Smooth muscle cell (in vitro differentiated cells): ENCODE data around the gene MLNR. TPM values are rescaled to one million over a fixed set of nuclear protein-coding genes. Genes with fewer than 3 reads are reported as not detected.

Experiments used
- DNase-seq: peaks from one replicate; lab custom pipeline; 2025; ENCODE audit not compliant: unreplicated experiment; lab: John Stamatoyannopoulos, UW
- H2AFZ ChIP-seq: fragments of 200-600 bp; sonication (generic); 2 replicates; pipeline ENCODE4 v1.6.0; 2016; ENCODE audit warnings: antibody characterized with exemption, low read depth, mild to moderate bottlenecking
- H3F3A ChIP-seq: fragments of 200-600 bp; sonication (generic); 2 replicates; pipeline ENCODE4 v1.6.0; 2017; ENCODE audit warnings: antibody characterized with exemption, low read depth
- H3K27ac ChIP-seq: fragments of 200-600 bp; sonication (generic); 2 replicates; pipeline ENCODE4 v1.5.1; 2016; ENCODE audit warnings: low read depth, mild to moderate bottlenecking
- H3K27me3 ChIP-seq: fragments of 200-600 bp; sonication (generic); 2 replicates; pipeline ENCODE4 v1.6.1; 2016; ENCODE audit warnings: low read depth, mild to moderate bottlenecking
- H3K36me3 ChIP-seq: fragments of 200-600 bp; sonication (generic); 2 replicates; pipeline ENCODE4 v1.5.1; 2016; ENCODE audit warnings: low read depth
- H3K4me1 ChIP-seq: fragments of 200-600 bp; sonication (generic); 2 replicates; pipeline ENCODE4 v1.5.1; 2016; ENCODE audit warnings: low read depth
- H3K4me2 ChIP-seq: fragments of 200-600 bp; sonication (generic); 2 replicates; pipeline ENCODE4 v1.6.0; 2016; ENCODE audit warnings: mild to moderate bottlenecking
- H3K4me3 ChIP-seq: fragments of 200-600 bp; sonication (generic); 2 replicates; pipeline ENCODE4 v1.5.1; 2016; ENCODE audit warnings: mild to moderate bottlenecking
- H3K79me2 ChIP-seq: fragments of 200-600 bp; sonication (generic); 2 replicates; pipeline ENCODE4 v1.6.0; 2016; ENCODE audit warnings: low read depth, mild to moderate bottlenecking
- H3K9ac ChIP-seq: fragments of 200-600 bp; sonication (generic); 2 replicates; pipeline ENCODE4 v1.6.0; 2016; ENCODE audit warnings: low read depth
- H3K9me3 ChIP-seq: fragments of 200-600 bp; sonication (generic); replicated peaks from 2 replicates; pipeline ENCODE4 v1.5.1; 2016; ENCODE audit warnings: low read depth
- H4K20me1 ChIP-seq: fragments of 200-600 bp; sonication (generic); 2 replicates; pipeline ENCODE4 v1.6.0; 2016; ENCODE audit warnings: low read depth
- CTCF ChIP-seq: fragments of 200-600 bp; sonication (generic); IDR thresholded peaks from 2 replicates; pipeline ENCODE4 v1.5.1; 2017; ENCODE audit warnings: borderline replicate concordance, mild to moderate bottlenecking, antibody characterized with exemption; ENCODE audit not compliant: insufficient read depth, poor library complexity, severe bottlenecking
- WGBS: methylation state at CpG from one replicate; pipeline ENCODE4 v1.1.7; 2016; ENCODE audit warnings: low lambda C conversion rate; 5-methylcytosine and 5-hydroxymethylcytosine counted together
- polyA plus RNA-seq: library from polyadenylated mRNA; unstranded; fragments of >200 nt; fragmentation: Nextera tagmentation; extraction: Ambion mirVana; gene quantifications from 2 replicates; pipeline ENCODE4 v1.2.1, GENCODE V29; 2016
- total RNA-seq: library from RNA; depleted of rRNA; stranded (reverse); fragments of >200 nt; gene quantifications from 2 replicates; pipeline ENCODE4 v1.2.3, GENCODE V29; 2014

The MLNR gene
- total and polyA plus RNA-seq, 2 experiments from 2014 or later, result not detected

GRCh38 chr13:49247643-49248621 is 27.8 kb downstream of the MLNR start, which contains the start of gene CDADC1:
TSS of gene CDADC1 (plus strand) at chr13:49247925. CDS start at chr13:49248038, 113 bp downstream.
- Histone ChIP-seq H4K20me1 (no peaks in the 10 kb centered on the region), H3K4me1 (peaks cover 15% of the 10 kb centered on the region), H3K36me3 (no peaks in the 10 kb centered on the region), H3F3A (no peaks in the 10 kb centered on the region), H3K27me3 (peaks cover 3% of the 10 kb centered on the region), H3K27ac (peak within 1 kb of the TSS; percentile 83), H3K9me3 (no peaks in the 10 kb centered on the region), H3K79me2 (peaks cover 2% of the 10 kb centered on the region), H3K9ac (peak within 1 kb of the TSS; percentile 94), H2AFZ (peak within 1 kb of the TSS; percentile 99), H3K4me2 (peak within 1 kb of the TSS; percentile 96), H3K4me3 (peak within 1 kb of the TSS; percentile 89)
- WGBS, result 1% methylated on average over 54 of the region's 56 CpGs
- DNase-seq, result peak; percentile 84
- TF ChIP-seq CTCF, result no peak

- Histone ChIP-seq H3K27ac (peak overlapping the region; percentile 83), H3K4me2 (peak overlapping the region; percentile 96), H3K36me3 (no peaks in the 10 kb centered on the region), H3K4me1 (peaks cover 15% of the 10 kb centered on the region), H3K79me2 (peaks cover 9% of the 10 kb centered on the region), H2AFZ (peak overlapping the region; percentile 99), H4K20me1 (no peaks in the 10 kb centered on the region), H3K9me3 (no peaks in the 10 kb centered on the region), H3K4me3 (peak overlapping the region; percentile 89), H3K27me3 (peaks cover 3% of the 10 kb centered on the region), H3K9ac (peak overlapping the region; percentile 94), H3F3A (no peaks in the 10 kb centered on the region)
- DNase-seq, result no peak
- 13% methylated on average over 6 of the region's 6 CpGs for whole genome bisulfite sequencing
- TF ChIP-seq CTCF, result no peak
Observed at GRCh38 chr13:49248622-49249002, 28.5 kb downstream of the MLNR start.

GRCh38 chr13:49251326-49251725 is 31.2 kb downstream of the MLNR start:
- Histone ChIP-seq H2AFZ (no peak overlapping the region), H3K4me2 (no peak overlapping the region), H3K4me3 (no peak overlapping the region), H3F3A (no peaks in the 10 kb centered on the region), H3K9me3 (no peaks in the 10 kb centered on the region), H3K79me2 (peaks cover 10% of the 10 kb centered on the region), H3K4me1 (peaks cover 15% of the 10 kb centered on the region), H3K27me3 (no peaks in the 10 kb centered on the region), H3K9ac (no peak overlapping the region), H3K36me3 (peaks cover 1% of the 10 kb centered on the region), H4K20me1 (no peaks in the 10 kb centered on the region), H3K27ac (no peak overlapping the region)
- WGBS, result 89% methylated on average over 5 of the region's 5 CpGs
- no peak for TF ChIP-seq CTCF
- no peak for DNase-seq

- H3K9me3 ChIP-seq, result no peaks in the 10 kb centered on the region
- no peak for TF ChIP-seq CTCF
- H3K27ac ChIP-seq, result no peak overlapping the region
- no peak overlapping the region for H3K4me2 ChIP-seq
- H3K4me1 ChIP-seq, result peaks cover 9% of the 10 kb centered on the region
- no peak for DNase-seq
- WGBS, result 95% methylated on average over 1 of the region's 1 CpG
- H2AFZ ChIP-seq, result no peak overlapping the region
- H3K36me3 ChIP-seq, result peaks cover 11% of the 10 kb centered on the region
- H3K4me3 ChIP-seq, result no peak overlapping the region
- no peak overlapping the region for H3K9ac ChIP-seq
- H3K79me2 ChIP-seq, result peaks cover 10% of the 10 kb centered on the region
- H3K27me3 ChIP-seq, result no peaks in the 10 kb centered on the region
- no peaks in the 10 kb centered on the region for H3F3A ChIP-seq
- no peaks in the 10 kb centered on the region for H4K20me1 ChIP-seq
Observed at GRCh38 chr13:49253310-49253709, 33.2 kb downstream of the MLNR start.
